Naive B cell (primary cell): Measurements from ENCODE around the gene UBXN11. TPM values are rescaled to one million over a fixed set of nuclear protein-coding genes. Genes with fewer than 3 reads are reported as not detected.
"Not testable (repeated sequence)": the region's sequence is repeated elsewhere in the genome, so short reads cannot be mapped to it uniquely, and the experiment has no call there.

Source experiments
- ATAC-seq, 2 donors: fragments of 150-1000 bp; cut with Tn5 transposase; 2 replicates each; pipeline ENCODE4 v1.10.0; 2021; ENCODE audit warnings: low read depth in 2 of 2, mild to moderate bottlenecking in 2 of 2, moderate library complexity in 2 of 2
- DNase-seq: peaks from one replicate; pipeline ENCODE4 v3.0.0; 2022
- H3K27ac Mint-ChIP-seq, 6 donors: one replicate each; pipeline ENCODE4 v1.8.0; 2020 to 2022; ENCODE audit warnings: mild to moderate bottlenecking in 6 of 6, mixed read lengths in 6 of 6, moderate library complexity in 5 of 6, inconsistent platforms in 2 of 6
- H3K27me3 Mint-ChIP-seq, 3 donors: one replicate each; pipeline ENCODE4 v1.8.0; 2021 to 2022; ENCODE audit warnings: mixed read lengths in 3 of 3, mild to moderate bottlenecking in 1 of 3
- H3K36me3 Mint-ChIP-seq, 2 donors: one replicate each; pipeline ENCODE4 v1.8.0; 2020 to 2022; ENCODE audit warnings: mixed read lengths in 2 of 2, inconsistent platforms in 1 of 2, mild to moderate bottlenecking in 1 of 2
- H3K4me1 Mint-ChIP-seq, 3 donors: one replicate each; pipeline ENCODE4 v1.8.0; 2020 to 2022; ENCODE audit warnings: mixed read lengths in 3 of 3, inconsistent platforms in 1 of 3, mild to moderate bottlenecking in 1 of 3, moderate library complexity in 1 of 3
- H3K4me3 Mint-ChIP-seq, 8 donors: one replicate each; pipeline ENCODE4 v1.8.0; 2020 to 2022; ENCODE audit warnings: mild to moderate bottlenecking in 8 of 8, mixed read lengths in 8 of 8, moderate library complexity in 8 of 8, inconsistent platforms in 2 of 8
- H3K9me3 Mint-ChIP-seq, 7 donors: one replicate each; pipeline ENCODE4 v1.8.0; 2020 to 2022; ENCODE audit warnings: mixed read lengths in 7 of 7, mild to moderate bottlenecking in 5 of 7, inconsistent platforms in 2 of 7, moderate library complexity in 1 of 7
- polyA plus RNA-seq, 6 donors: library from polyadenylated mRNA; unstranded; fragments of 300-500 nt; fragmentation: Illumina TruSeq; gene quantifications; one replicate each; pipeline ENCODE4 v1.2.3, GENCODE V29; 2021; ENCODE audit warnings: low read depth in 6 of 6

Gene UBXN11
- polyA plus RNA-seq, 6 donors from 2014 or later: 4.3 to 15.7 (median 6.9) TPM

DNA sequence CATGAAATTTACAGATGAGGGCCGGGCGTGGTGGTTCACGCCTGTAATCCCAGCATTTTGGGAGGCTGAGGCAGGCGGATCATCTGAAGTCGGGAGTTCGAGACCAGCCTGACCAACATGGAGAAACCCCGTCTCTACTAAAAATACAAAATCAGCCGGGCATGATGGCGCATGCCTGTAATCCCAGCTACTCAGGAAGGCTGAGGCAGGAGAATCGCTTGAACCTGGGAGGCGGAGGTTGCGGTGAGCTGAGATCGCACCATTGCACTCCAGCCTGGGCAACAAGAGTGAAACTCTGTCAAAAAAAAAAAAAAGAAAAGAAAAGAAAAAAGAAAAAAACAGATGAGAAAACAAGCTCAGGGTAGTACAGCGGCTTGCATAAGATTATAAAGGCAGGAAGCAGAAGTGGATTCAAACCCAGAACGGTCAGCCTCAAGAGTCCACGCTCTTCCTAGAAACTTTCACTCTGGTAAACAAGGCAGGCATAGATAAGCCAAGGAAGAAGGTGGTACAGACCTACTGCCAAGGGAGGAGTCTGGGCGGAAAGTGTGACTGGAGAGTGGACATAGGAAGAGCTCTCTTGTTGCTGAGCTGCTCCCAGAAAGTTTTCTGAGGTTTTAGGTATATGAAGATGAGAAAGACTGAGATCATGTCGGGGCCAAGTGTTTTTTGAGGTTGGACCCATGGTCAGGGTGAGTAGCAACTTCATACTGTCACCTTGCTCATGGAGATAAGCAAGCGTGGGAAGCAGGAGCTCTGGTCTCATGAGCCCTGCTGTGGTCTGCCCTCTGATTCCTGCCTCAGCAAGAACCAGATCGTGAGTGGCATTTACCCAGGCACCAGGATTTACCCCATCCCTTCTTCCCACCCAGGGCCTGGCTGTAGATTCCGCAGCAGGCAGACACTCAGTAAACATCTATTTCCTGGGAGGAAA lies 1.8 kb upstream of the UBXN11 start:
- not testable (repeated sequence) for DNase-seq, ATAC-seq, H3K27me3 Mint-ChIP-seq, H3K36me3 Mint-ChIP-seq, H3K9me3 Mint-ChIP-seq
- peak overlapping the region in 4 of 8 donors; percentile 25 to 99 (median 96) for H3K4me3 Mint-ChIP-seq
- peaks cover 25 to 45% (median 33%) of the 10 kb centered on the region in 3 donors for H3K4me1 Mint-ChIP-seq
- H3K27ac Mint-ChIP-seq: peak overlapping the region in 3 of 6 donors; percentile 3 to 95 (median 82)

DNA sequence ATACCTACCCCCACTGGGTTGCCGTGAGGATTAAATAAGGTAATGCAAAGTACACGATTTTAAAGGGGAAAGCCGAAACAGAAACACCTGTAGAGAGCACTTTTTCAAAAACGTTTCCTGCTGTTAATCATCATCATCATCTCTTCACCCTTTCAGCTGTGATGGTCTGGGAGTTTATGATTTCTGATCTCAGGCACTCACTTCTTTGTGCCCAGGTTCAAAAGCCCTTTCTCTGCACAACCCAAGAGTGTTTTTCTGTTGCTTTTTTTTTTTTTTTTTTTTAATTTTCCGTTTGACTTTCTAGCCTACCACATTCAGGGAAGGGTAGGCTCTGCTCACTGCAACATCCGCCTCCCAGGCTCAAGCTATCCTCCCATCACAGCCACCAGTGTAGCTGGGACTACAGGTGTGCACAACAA lies 936 bp upstream of the UBXN11 start:
- Mint-ChIP-seq H3K4me3 (peak overlapping the region; percentile 46 to 99 (median 98)), H3K27me3 (no peaks in the 10 kb centered on the region), H3K36me3 (no peaks in the 10 kb centered on the region), H3K9me3 (no peaks in the 10 kb centered on the region), H3K27ac (peak overlapping the region in 4 of 6 donors; percentile 59 to 95 (median 80)), H3K4me1 (peaks cover 20 to 40% (median 29%) of the 10 kb centered on the region in 3 donors)
- ATAC-seq: no peak
- no peak for DNase-seq

DNA sequence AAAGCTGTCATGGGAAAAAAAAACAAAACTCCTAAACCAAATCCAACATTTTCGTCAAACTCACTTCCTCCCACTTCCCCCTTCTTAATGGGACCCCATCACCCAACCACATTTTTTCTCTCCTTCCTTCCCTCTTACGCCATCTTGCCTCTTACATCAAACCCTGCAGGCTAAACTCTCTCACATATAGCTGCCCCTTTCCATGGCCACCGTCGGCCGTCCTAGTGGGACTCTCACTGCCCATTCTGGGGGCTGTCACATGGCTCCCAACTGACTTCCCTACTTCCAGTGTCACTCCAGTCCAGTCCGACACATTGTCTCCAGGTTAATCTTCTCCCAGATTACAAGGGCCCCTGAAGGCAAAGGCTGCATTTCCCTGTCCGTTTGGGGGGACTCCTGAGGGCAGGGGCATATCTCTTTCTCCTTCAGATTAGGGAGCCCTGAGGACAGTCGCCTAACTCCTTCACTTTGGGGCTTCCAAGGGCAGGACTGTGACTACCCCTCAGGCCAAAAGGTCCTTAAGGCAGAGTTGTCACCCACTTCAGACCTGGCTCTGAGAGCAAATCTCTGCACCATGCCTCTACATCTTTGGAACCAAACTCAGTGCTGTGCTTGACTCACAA lies 658 bp downstream of the UBXN11 start:
- H3K4me1 Mint-ChIP-seq: peaks cover 16 to 33% (median 29%) of the 10 kb centered on the region in 3 donors
- DNase-seq: no peak

DNA sequence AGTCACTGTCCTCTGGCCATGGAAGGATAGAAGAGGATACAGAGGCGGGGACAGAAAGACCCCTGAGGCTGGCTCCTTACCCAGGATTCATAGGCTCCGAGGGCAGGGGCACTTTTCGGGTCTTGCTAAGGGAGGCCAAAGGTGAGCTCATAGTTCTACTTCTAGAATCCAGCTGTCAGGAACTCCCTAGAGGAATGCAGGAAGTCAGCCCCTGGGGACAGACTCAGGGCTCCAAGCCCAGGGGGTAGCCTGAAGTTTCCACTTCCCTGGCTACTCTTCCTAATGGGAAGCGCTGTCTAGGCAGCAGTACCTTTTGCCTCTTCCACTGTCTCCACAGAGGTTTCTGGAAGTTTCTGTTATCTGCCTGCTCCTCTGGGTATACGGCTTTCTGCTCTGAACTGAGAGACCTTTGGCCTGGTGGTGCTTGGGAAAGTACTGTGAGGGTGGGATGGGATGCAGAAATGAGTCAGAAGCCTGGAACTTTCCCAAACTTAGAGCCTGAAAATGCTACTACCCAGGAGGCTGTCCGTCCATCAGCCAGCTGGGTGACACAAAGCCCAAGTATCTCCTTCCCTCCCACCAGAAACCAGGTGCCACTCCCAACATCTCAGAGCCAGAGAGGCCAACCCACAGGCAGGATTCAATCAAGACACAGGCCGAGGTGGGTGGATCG lies 3.6 kb downstream of the UBXN11 start:
- H3K4me3 Mint-ChIP-seq: peak overlapping the region in 2 of 8 donors; percentile 16 to 27
- no peaks in the 10 kb centered on the region for H3K27me3 Mint-ChIP-seq
- no peak overlapping the region for H3K27ac Mint-ChIP-seq
- no peaks in the 10 kb centered on the region for H3K36me3 Mint-ChIP-seq
- H3K4me1 Mint-ChIP-seq: peaks cover 35 to 56% (median 53%) of the 10 kb centered on the region in 3 donors
- no peak for DNase-seq
- no peak for ATAC-seq
- no peaks in the 10 kb centered on the region for H3K9me3 Mint-ChIP-seq

More for the DNA sequence above, 658 bp downstream of the UBXN11 start:
- Mint-ChIP-seq H3K9me3 (no peaks in the 10 kb centered on the region), H3K27me3 (no peaks in the 10 kb centered on the region), H3K36me3 (no peaks in the 10 kb centered on the region), H3K4me3 (peak overlapping the region; percentile 93 to 99 (median 98)), H3K27ac (peak overlapping the region; percentile 95 to 99 (median 98))
- ATAC-seq: no peak

DNA sequence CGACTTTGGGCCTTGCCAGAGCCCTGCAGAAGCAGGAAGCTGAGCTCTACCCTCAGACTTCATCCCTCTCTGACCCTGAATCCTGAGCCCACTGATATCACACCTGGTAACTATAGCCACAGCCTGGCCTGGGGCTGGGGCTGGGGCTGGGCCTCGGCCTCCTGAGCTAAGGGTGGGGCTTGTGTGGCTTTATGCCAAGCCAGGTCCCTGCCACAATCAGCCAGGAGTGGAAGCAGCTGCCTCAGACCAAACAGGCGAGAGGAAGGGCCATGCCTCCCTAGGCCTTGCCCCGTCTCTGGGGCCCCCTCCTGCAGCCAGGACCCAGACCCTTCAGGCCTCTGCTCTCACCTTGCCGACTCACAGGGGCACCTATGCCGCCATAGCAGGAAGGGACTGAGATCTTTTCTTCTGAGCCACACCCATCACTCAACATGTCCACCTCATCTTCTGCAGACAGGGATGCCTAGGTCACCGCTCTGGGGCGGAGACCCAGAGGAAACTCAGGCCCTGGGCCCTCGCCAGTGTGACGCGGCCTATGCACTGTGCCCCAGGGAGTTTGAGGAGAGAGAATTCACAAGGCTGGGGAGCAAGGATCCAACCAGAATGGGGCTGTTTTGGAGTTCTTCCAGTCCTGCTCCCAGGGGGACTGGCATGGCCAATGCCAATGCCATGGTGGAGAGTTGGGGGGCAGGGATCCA lies 5.7 kb downstream of the UBXN11 start:
- Mint-ChIP-seq H3K27me3 (no peaks in the 10 kb centered on the region), H3K36me3 (no peaks in the 10 kb centered on the region), H3K27ac (peak overlapping the region in 4 of 6 donors; percentile 17 to 79 (median 32)), H3K4me3 (peak overlapping the region in 3 of 8 donors; percentile 9 to 52 (median 20)), H3K4me1 (peaks cover 32 to 48% (median 46%) of the 10 kb centered on the region in 3 donors), H3K9me3 (no peaks in the 10 kb centered on the region)
- DNase-seq: no peak
- ATAC-seq: no peak

DNA sequence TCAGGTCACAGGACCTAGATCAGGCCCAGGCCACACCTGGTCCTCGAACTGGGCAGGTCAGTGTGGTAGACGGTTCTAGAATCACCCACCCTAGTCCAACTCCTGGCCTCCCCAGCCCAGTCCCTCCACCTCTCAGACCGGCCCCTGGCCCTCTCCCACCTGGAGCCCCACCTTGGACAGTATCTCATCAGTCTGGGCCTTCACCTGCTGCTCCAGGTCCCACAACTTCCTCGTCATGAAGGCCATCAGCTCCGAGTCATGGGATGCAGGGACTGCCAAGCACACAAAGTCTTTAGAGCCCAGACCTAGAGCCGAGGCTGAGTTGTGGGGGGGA lies 8.7 kb downstream of the UBXN11 start:
- Mint-ChIP-seq H3K4me3 (peak overlapping the region in 1 of 8 donors; percentile 21), H3K27ac (no peak overlapping the region), H3K36me3 (no peaks in the 10 kb centered on the region), H3K27me3 (no peaks in the 10 kb centered on the region), H3K4me1 (peaks cover 49 to 64% (median 64%) of the 10 kb centered on the region in 3 donors), H3K9me3 (no peaks in the 10 kb centered on the region)
- ATAC-seq (no peak), DNase-seq (no peak)

DNA sequence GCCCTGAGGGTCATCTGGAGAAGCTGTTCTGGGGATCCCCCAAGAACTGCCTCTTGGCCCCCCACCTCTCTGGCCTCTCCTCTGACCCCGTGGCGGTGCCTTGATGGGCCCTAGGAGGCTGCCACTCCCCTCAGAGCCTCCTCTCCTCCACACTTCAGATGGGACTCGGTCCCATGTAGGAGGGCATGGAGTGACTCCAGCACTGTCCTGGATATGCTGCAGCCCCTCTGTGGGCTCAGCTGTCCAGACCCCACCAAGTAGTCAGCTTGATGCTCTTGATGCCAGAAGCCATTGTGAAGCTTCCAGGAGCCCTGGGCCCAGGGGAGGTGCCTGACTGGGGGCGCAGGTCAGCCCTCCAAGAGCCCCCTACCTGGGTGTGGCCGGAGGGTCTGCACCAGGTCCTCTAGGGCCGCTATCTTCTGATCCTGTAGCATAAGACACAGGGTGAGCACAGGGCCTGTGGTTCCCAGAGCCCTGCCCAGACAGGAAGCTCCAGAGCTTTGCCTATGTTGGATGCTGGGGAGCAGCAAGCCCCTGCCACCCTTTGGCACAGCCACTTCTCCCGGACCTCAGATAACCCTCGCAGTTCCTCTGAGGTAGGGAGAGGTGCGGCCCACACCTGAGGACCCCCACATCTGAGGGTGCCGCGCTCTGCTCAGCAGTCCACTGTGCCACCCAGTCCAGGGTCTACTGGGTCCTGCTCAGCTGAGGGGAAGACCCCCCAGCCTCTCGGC lies 9.2 kb downstream of the UBXN11 start:
- Mint-ChIP-seq H3K9me3 (no peaks in the 10 kb centered on the region), H3K4me3 (no peak overlapping the region), H3K36me3 (no peaks in the 10 kb centered on the region), H3K27ac (peak overlapping the region in 1 of 6 donors; percentile 68), H3K27me3 (no peaks in the 10 kb centered on the region), H3K4me1 (peaks cover 52 to 69% (median 69%) of the 10 kb centered on the region in 3 donors)
- DNase-seq: no peak
- no peak for ATAC-seq

DNA sequence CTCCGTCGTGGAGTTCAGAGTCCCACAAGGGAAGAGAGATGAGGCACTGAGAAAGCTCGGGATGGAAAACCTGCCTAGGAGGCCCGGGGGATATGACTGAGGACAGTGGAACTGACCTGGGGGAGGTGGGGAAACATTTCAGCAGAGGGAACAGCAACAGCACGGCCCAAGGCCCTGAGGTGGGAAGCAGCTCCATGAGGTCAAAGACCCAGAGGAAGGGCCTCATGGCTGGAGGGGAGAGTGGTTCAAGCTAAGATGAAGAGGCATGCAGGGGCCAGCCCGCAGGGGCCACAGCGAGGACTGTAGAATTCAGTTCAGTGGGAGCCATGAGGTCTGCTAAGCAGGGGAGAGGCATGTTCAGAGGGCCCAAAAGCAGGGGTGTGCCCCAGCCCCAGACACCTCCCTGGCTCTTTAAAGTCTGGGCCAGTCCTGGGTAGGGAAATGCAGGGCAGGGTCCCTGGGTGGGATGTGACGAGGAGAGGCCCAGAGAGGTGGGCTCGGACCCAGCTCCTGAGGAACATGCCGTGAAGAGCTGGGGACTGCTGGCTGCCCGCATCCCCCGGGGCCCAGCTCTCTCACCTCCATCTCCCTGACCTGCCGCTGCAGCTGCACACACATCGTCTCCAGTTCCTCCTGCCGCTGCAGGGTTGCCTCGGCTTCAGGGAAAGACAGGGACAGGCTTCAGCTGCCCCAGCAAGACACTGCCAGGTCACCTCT lies 9.9 kb downstream of the UBXN11 start:
- Mint-ChIP-seq H3K4me3 (no peak overlapping the region), H3K9me3 (no peaks in the 10 kb centered on the region)

DNA sequence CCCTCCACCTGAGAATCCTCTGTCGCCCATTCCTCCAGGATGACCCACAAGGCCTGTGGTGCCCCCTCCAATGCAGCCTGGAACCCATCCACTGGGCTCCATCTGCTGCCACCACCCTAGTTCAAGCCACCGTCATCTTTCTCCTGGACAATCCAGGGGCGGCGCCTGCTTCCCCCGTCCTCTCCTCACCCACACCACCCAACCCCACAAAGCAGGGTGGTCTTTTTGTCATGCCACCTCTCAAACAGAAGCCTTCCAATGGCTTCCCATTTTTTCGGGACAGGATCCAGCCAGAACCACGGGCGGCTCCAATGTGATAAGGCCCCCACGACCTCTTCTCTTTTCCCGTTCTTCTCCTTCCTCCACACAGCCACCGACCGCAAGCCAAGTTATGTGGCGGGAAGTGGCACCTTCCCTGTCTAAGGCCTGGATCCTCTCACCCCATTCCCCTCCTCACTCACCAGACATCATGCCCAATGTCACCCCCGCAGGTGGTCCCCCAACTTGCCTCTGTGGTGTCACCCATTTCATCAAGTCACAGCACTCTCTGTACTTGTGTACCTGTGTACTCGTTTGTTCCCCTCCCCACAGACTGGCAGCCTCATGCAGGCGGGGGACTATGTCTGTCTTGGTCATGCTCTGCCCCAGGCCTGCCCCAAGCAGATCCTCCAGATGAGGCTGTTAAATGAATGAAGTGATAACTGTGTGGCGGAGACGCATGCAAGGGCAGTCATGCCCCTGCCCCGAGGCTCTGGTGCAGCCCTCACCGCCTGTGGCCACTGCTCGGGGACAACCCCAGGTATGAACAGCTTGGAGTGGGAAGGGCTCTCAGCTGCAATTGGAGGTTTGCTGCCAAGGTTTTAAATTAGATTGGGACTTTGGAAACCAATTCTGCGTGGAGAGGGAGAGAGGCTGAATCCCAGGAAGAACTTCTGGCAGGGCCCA lies 11.0 kb downstream of the UBXN11 start:
- Mint-ChIP-seq H3K4me3 (peak overlapping the region in 1 of 8 donors; percentile 44), H3K27me3 (no peaks in the 10 kb centered on the region), H3K27ac (peak overlapping the region in 4 of 6 donors; percentile 28 to 91 (median 72)), H3K36me3 (no peaks in the 10 kb centered on the region), H3K9me3 (no peaks in the 10 kb centered on the region), H3K4me1 (peaks cover 64 to 82% (median 75%) of the 10 kb centered on the region in 3 donors)
- ATAC-seq (no peak), DNase-seq (no peak)

More for the DNA sequence above, 9.9 kb downstream of the UBXN11 start:
- DNase-seq: no peak
- no peak for ATAC-seq
- H3K4me1 Mint-ChIP-seq: peaks cover 59 to 77% (median 75%) of the 10 kb centered on the region in 3 donors
- no peaks in the 10 kb centered on the region for H3K27me3 Mint-ChIP-seq
- no peaks in the 10 kb centered on the region for H3K36me3 Mint-ChIP-seq
- H3K27ac Mint-ChIP-seq: peak overlapping the region in 2 of 6 donors; percentile 68 to 91

DNA sequence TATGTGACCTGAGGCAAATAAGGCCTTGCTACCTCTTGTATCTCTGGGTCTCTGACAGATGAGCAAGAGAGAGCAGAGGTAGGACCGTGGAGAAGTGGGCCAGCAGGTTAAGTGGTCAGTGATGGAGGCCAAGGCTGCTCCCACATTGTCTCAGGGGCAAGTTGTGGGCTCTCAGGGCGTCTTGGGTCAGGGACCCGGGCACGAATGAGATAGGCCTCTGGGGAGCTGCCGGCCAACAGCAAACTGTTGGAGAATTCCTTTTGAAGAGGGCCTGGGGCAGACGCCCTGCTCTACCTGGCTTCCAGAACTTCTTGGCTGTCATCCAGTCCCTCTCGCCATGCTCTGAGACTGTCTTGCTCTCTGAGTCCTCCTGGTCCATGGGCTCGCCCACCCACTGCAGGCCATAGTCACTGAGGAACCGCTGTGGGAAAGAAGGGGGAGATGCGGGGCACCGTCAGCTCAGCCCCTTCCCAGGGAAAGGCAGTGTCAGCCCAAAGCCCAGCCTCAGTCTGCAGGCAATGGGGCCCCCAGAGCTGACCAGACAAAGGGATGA lies 12.4 kb downstream of the UBXN11 start:
- Mint-ChIP-seq H3K27me3 (no peaks in the 10 kb centered on the region), H3K36me3 (no peaks in the 10 kb centered on the region), H3K27ac (peak overlapping the region in 2 of 6 donors; percentile 32 to 82), H3K4me3 (peak overlapping the region in 3 of 8 donors; percentile 29 to 78 (median 56)), H3K4me1 (peaks cover 65 to 82% (median 77%) of the 10 kb centered on the region in 3 donors), H3K9me3 (no peaks in the 10 kb centered on the region)
- ATAC-seq (no peak), DNase-seq (no peak)

DNA sequence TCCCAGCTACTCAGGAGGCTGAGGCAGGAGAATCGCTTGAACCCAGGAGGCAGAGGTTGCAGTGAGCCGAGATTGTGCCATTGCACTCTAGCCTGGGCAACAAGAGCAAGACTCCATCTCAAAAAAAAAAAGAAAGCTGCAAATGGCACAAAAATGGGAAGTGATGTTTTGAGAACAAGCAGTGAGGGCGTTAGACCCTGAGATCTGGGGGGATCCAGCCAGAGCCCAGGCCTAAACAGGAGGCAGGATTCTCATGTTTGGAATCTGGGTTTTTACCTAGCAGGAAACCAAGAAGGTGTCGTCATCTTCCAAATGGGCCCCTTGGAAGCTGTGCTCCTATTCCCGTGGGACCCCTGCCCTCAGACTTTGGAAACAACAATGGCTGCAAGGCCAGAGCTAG lies 13.7 kb downstream of the UBXN11 start:
- ATAC-seq, H3K9me3 Mint-ChIP-seq, H3K36me3 Mint-ChIP-seq, H3K27me3 Mint-ChIP-seq, DNase-seq: not testable (repeated sequence)
- H3K4me3 Mint-ChIP-seq: peak overlapping the region in 7 of 8 donors; percentile 66 to 88 (median 78)
- peak overlapping the region; percentile 84 to 98 (median 96) for H3K27ac Mint-ChIP-seq
- H3K4me1 Mint-ChIP-seq: peaks cover 73 to 83% (median 82%) of the 10 kb centered on the region in 3 donors
